ENCODE measurements around the gene LRRFIP1.

LRRFIP1 gene

GRCh38 chr2:237724811-237725478 lies 97.6 kb downstream of the LRRFIP1 start:
- H3K4me3 ChIP-seq (ENCODE audit: low read length) = no peak overlapping the region
- no peak for DNase-seq (ENCODE audit: low read depth)
- TF ChIP-seq, protein P1, sequence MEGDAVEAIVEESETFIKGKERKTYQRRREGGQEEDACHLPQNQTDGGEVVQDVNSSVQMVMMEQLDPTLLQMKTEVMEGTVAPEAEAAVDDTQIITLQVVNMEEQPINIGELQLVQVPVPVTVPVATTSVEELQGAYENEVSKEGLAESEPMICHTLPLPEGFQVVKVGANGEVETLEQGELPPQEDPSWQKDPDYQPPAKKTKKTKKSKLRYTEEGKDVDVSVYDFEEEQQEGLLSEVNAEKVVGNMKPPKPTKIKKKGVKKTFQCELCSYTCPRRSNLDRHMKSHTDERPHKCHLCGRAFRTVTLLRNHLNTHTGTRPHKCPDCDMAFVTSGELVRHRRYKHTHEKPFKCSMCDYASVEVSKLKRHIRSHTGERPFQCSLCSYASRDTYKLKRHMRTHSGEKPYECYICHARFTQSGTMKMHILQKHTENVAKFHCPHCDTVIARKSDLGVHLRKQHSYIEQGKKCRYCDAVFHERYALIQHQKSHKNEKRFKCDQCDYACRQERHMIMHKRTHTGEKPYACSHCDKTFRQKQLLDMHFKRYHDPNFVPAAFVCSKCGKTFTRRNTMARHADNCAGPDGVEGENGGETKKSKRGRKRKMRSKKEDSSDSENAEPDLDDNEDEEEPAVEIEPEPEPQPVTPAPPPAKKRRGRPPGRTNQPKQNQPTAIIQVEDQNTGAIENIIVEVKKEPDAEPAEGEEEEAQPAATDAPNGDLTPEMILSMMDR (conservative IDR thresholded peaks at IDR 0.05; ENCODE audit: low read depth, low read length) = no peak

DNA sequence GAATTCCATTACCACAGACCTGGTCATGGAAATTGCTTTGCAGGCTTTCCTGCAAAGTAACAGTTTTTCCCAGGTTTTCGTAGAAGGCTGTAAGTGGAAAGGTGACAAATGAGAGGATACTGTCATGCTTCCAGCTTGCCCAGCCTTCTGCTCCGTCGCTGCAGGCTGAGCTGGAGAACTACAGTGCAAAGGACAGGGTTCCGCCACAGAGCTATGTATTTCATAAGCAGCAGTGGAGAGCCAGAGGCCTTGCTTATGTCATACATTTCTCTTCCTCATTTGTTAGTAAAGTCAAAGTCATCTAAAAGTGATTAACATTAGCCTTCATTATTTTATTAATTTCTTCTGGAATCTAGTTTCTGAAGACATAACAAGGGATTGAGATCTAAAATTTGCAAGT lies 98.3 kb downstream of the LRRFIP1 start:
- TF ChIP-seq, protein P1 (conservative IDR thresholded peaks at IDR 0.05; ENCODE audit: low read depth, low read length) = no peak
- DNase-seq (ENCODE audit: low read depth) = no peak
- H3K4me3 ChIP-seq (ENCODE audit: low read length) = no peak overlapping the region

- no peak overlapping the region for H3K4me3 ChIP-seq (ENCODE audit: low read length)
- peak; percentile 60 for DNase-seq (ENCODE audit: low read depth)
- TF ChIP-seq, protein P1 (conservative IDR thresholded peaks at IDR 0.05; ENCODE audit: low read depth, low read length) = no peak
These were observed 99.0 kb downstream of the LRRFIP1 start for GRCh38 chr2:237726401-237726830.

GRCh38 chr2:237727363-237727762 lies 100.0 kb downstream of the LRRFIP1 start:
- DNase-seq (ENCODE audit: low read depth) = no peak
- TF ChIP-seq, protein P1 (conservative IDR thresholded peaks at IDR 0.05; ENCODE audit: low read depth, low read length) = no peak
- H3K4me3 ChIP-seq (ENCODE audit: low read length) = no peak overlapping the region

- TF ChIP-seq, protein P1 (conservative IDR thresholded peaks at IDR 0.05; ENCODE audit: low read depth, low read length) = no peak
- no peak overlapping the region for H3K4me3 ChIP-seq (ENCODE audit: low read length)
- no peak for DNase-seq (ENCODE audit: low read depth)
These were observed 102.5 kb downstream of the LRRFIP1 start for GRCh38 chr2:237729681-237730475.

DNA sequence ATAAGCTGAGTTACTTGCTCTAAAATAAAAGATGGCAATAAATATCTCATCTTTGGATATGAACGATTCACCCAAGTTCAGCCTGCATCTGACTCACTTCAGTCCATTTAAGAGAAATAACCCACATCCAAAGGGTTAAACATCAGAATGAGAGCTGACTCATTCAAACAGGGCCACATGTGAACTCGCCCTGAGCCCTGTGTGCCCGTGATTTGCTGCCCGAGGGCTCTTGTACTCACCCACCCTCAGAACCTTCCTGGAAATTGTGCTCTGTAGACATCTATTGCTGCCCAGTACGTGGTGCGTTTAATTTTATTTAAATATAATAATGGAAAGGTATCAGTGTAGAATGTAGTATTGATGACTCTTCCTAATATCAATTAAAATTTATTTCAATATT lies 104.3 kb downstream of the LRRFIP1 start:
- no peak for DNase-seq (ENCODE audit: low read depth)
- no peak overlapping the region for H3K4me3 ChIP-seq (ENCODE audit: low read length)
- TF ChIP-seq, protein P1 (conservative IDR thresholded peaks at IDR 0.05; ENCODE audit: low read depth, low read length) = no peak

DNA sequence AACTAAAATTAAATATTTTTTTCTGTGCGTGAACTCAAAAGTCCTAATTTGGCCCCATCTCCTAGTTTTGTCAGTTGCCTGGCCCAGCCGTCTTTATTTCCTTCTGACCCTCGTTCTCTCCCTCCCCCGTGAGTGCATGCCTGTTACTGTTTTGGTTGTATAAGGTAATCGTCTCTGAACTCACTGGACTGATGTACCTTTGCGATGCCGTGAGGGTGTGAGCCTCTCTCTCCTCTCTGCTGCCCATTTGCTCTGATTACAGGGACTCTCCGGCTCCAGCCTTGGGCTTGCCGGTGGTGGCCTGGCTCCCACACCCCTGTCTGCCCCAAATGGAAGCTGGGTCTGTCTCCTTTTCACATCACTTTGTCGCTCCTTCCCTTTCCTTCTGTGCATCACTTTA lies 104.7 kb downstream of the LRRFIP1 start:
- no peak overlapping the region for H3K4me3 ChIP-seq (ENCODE audit: low read length)
- DNase-seq (ENCODE audit: low read depth) = no peak
- TF ChIP-seq, protein P1 (conservative IDR thresholded peaks at IDR 0.05; ENCODE audit: low read depth, low read length) = no peak
